SK-N-SH treated with all-trans-retinoic acid at 6 μM for 48 hours (cell line): Measurements from ENCODE around the gene MMP15.

Experiments
- ARNTL ChIP-seq: fragments of 450-650 bp; formaldehyde crosslinking; IDR thresholded peaks from 2 replicates; pipeline ENCODE4 v1.5.0; 2020; ENCODE audit warnings: low read depth, mild to moderate bottlenecking, moderate library complexity, borderline replicate concordance
- CREB5 ChIP-seq: fragments of 250-450 bp; sonication (Bioruptor Pico); IDR thresholded peaks from 2 replicates; pipeline ENCODE4 v1.5.1; 2020; ENCODE audit warnings: low read depth, mild to moderate bottlenecking, moderate library complexity
- CSRNP3 ChIP-seq: fragments of 250-450 bp; sonication (Bioruptor Pico); IDR thresholded peaks from 2 replicates; pipeline ENCODE4 v1.5.1; 2021; ENCODE audit warnings: mild to moderate bottlenecking, moderate library complexity
- ESRRG ChIP-seq: fragments of 250-450 bp; sonication (Bioruptor Pico); IDR thresholded peaks from 2 replicates; pipeline ENCODE4 v1.6.1; 2021; ENCODE audit warnings: mild to moderate bottlenecking
- ISL1 ChIP-seq: fragments of 250-450 bp; sonication (Bioruptor Pico); IDR thresholded peaks from 2 replicates; pipeline ENCODE4 v2.1.2; 2022; ENCODE audit warnings: mild to moderate bottlenecking, moderate library complexity
- PATZ1 ChIP-seq: fragments of 250-450 bp; sonication (Bioruptor Pico); IDR thresholded peaks from 2 replicates; pipeline ENCODE4 v1.8.0; 2020; ENCODE audit warnings: mild to moderate bottlenecking, moderate library complexity, borderline replicate concordance
- RARB ChIP-seq: fragments of 250-450 bp; sonication (Bioruptor Pico); IDR thresholded peaks from 2 replicates; pipeline ENCODE4 v1.8.0; 2021; ENCODE audit warnings: mild to moderate bottlenecking, moderate library complexity
- ZNF70 ChIP-seq: fragments of 450-650 bp; formaldehyde crosslinking; IDR thresholded peaks from 2 replicates; pipeline ENCODE4 v1.5.0; 2020; ENCODE audit warnings: mild to moderate bottlenecking, moderate library complexity
- ZNF8 ChIP-seq: fragments of 450-650 bp; formaldehyde crosslinking; IDR thresholded peaks from 2 replicates; pipeline ENCODE4 v1.5.0; 2020; ENCODE audit warnings: mild to moderate bottlenecking, moderate library complexity

- no peak for TF ChIP-seq ESRRG (CRISPR knock-in tag)
- TF ChIP-seq ZNF8 (CRISPR knock-in tag) = no peak
- TF ChIP-seq ISL1 (CRISPR knock-in tag) = no peak
- TF ChIP-seq ZNF70 (CRISPR knock-in tag) = no peak
- TF ChIP-seq ARNTL (CRISPR knock-in tag) = no peak
- TF ChIP-seq PATZ1 = no peak
- TF ChIP-seq RARB (CRISPR knock-in tag) = no peak
- no peak for TF ChIP-seq CSRNP3 (CRISPR knock-in tag)
- TF ChIP-seq CREB5 (CRISPR knock-in tag) = no peak
Measured at GRCh38 chr16:57981636-57982035, 43.9 kb upstream of the MMP15 start.
